ENCODE measurements around the gene MBP.
A peak's percentile ranks its signal among the peaks of the same experiment; 100 is the strongest.

MBP gene

GRCh38 chr18:77046994-77047393 lies 85.6 kb downstream of the MBP start:
- Mint-ChIP-seq H3K27me3 (no peaks in the 10 kb centered on the region), H3K4me1 (ENCODE audit: low read depth) (peaks cover 12% of the 10 kb centered on the region), H3K27ac (peak overlapping the region; percentile 42), H3K4me3 (no peak overlapping the region), H3K9me3 (no peaks in the 10 kb centered on the region), H3K36me3 (ENCODE audit: low read depth) (peaks cover 22% of the 10 kb centered on the region)

GRCh38 chr18:77046409-77046808 lies 86.2 kb downstream of the MBP start:
- Mint-ChIP-seq H3K27ac (no peak overlapping the region), H3K4me3 (no peak overlapping the region), H3K9me3 (no peaks in the 10 kb centered on the region), H3K36me3 (ENCODE audit: low read depth) (peaks cover 24% of the 10 kb centered on the region), H3K27me3 (no peaks in the 10 kb centered on the region), H3K4me1 (ENCODE audit: low read depth) (peaks cover 10% of the 10 kb centered on the region)

GRCh38 chr18:77045677-77046076 lies 86.9 kb downstream of the MBP start:
- H3K4me1 Mint-ChIP-seq (ENCODE audit: low read depth) = peaks cover 9% of the 10 kb centered on the region
- H3K36me3 Mint-ChIP-seq (ENCODE audit: low read depth) = peaks cover 24% of the 10 kb centered on the region
- H3K27ac Mint-ChIP-seq = peak overlapping the region; percentile 57
- H3K4me3 Mint-ChIP-seq = no peak overlapping the region
- no peaks in the 10 kb centered on the region for H3K9me3 Mint-ChIP-seq
- H3K27me3 Mint-ChIP-seq = no peaks in the 10 kb centered on the region

- Mint-ChIP-seq H3K4me3 (no peak overlapping the region), H3K9me3 (no peaks in the 10 kb centered on the region), H3K4me1 (ENCODE audit: low read depth) (peaks cover 15% of the 10 kb centered on the region), H3K27ac (no peak overlapping the region), H3K36me3 (ENCODE audit: low read depth) (peaks cover 28% of the 10 kb centered on the region), H3K27me3 (no peaks in the 10 kb centered on the region)
Observed at GRCh38 chr18:77044866-77045664, 87.5 kb downstream of the MBP start.

GRCh38 chr18:77043541-77044280 lies 88.9 kb downstream of the MBP start:
- no peaks in the 10 kb centered on the region for H3K27me3 Mint-ChIP-seq
- peak overlapping the region; percentile 23 for H3K27ac Mint-ChIP-seq
- H3K9me3 Mint-ChIP-seq = no peaks in the 10 kb centered on the region
- H3K36me3 Mint-ChIP-seq (ENCODE audit: low read depth) = peaks cover 35% of the 10 kb centered on the region
- peaks cover 25% of the 10 kb centered on the region for H3K4me1 Mint-ChIP-seq (ENCODE audit: low read depth)
- no peak overlapping the region for H3K4me3 Mint-ChIP-seq

DNA sequence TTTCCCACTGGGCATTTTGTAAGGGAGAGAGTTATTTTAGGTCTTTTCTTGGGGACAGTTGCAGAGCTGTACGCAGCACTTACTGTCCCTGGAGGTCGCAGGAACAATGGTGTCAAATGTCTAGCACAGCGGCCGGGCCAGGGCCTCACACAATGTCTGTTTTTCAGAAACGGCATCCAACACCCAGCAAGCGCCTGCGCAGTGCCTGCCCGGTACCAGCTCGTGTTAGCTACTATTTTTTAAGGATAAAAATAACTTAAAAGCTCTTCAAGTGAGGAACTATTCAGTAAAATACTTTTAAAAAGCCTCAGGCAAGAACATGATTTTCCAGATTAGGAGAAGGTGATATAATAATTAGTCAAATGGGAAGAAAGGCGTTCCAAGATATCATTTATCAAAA lies 90.0 kb downstream of the MBP start:
- H3K4me3 Mint-ChIP-seq = no peak overlapping the region
- H3K36me3 Mint-ChIP-seq (ENCODE audit: low read depth) = peaks cover 37% of the 10 kb centered on the region
- no peaks in the 10 kb centered on the region for H3K9me3 Mint-ChIP-seq
- H3K27me3 Mint-ChIP-seq = no peaks in the 10 kb centered on the region
- no peak overlapping the region for H3K27ac Mint-ChIP-seq
- H3K4me1 Mint-ChIP-seq (ENCODE audit: low read depth) = peaks cover 32% of the 10 kb centered on the region

- H3K4me1 Mint-ChIP-seq (ENCODE audit: low read depth) = peaks cover 43% of the 10 kb centered on the region
Observed at GRCh38 chr18:77039196-77040130, 93.1 kb downstream of the MBP start.

GRCh38 chr18:77038182-77038858 lies 94.3 kb downstream of the MBP start:
- Mint-ChIP-seq H3K27me3 (no peaks in the 10 kb centered on the region), H3K4me1 (ENCODE audit: low read depth) (peaks cover 48% of the 10 kb centered on the region), H3K27ac (no peak overlapping the region), H3K4me3 (no peak overlapping the region), H3K9me3 (no peaks in the 10 kb centered on the region), H3K36me3 (ENCODE audit: low read depth) (peaks cover 58% of the 10 kb centered on the region)

More at GRCh38 chr18:77039196-77040130, 93.1 kb downstream of the MBP start:
- Mint-ChIP-seq H3K27ac (peak overlapping the region; percentile 82), H3K4me3 (no peak overlapping the region), H3K36me3 (ENCODE audit: low read depth) (peaks cover 51% of the 10 kb centered on the region), H3K9me3 (no peaks in the 10 kb centered on the region), H3K27me3 (no peaks in the 10 kb centered on the region)

- peaks cover 53% of the 10 kb centered on the region for H3K4me1 Mint-ChIP-seq (ENCODE audit: low read depth)
- no peak overlapping the region for H3K4me3 Mint-ChIP-seq
- H3K27ac Mint-ChIP-seq = no peak overlapping the region
- no peaks in the 10 kb centered on the region for H3K27me3 Mint-ChIP-seq
- no peaks in the 10 kb centered on the region for H3K9me3 Mint-ChIP-seq
- H3K36me3 Mint-ChIP-seq (ENCODE audit: low read depth) = peaks cover 53% of the 10 kb centered on the region
Observed at GRCh38 chr18:77037567-77037966, 95.0 kb downstream of the MBP start.

DNA sequence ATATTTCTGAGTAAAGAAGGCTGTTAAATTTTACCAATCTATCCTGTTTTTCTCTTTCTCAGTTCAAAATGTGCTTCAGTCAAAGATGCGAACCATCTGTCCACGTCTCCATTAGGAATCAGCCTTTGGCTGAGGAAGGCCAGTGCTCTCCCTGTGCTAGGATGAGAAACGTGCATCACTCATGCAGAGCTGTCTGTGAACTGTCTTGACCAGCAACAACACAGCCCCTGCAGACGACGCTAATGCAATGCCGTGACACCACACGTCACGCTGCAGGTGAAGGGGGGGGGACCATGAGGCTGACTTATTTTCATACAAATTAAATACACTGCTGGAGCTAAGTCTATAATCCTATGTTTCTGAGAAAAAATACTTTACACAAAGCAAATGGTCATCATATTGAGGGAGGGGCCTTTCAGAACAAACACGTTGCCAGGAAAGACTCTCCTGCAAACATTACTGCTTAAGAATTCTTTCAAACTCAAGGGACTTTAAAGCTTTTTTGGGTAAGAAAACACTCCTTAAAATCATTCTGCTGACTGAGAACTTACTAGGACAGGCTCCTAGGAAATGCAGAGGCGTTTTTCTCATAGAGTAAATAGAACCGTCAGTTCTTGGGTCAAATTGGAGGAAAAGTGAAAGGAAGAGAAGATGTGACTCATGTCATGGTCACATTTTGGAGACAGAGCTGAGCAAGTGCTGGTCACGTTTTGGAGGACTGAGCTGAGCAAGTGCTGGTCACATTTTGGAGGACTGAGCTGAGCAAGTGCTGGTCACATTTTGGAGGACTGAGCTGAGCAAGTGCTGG lies 97.0 kb downstream of the MBP start:
- no peak overlapping the region for H3K27ac Mint-ChIP-seq

GRCh38 chr18:77033575-77033974 lies 99.0 kb downstream of the MBP start:
- H3K36me3 Mint-ChIP-seq (ENCODE audit: low read depth) = peaks cover 49% of the 10 kb centered on the region
- no peak overlapping the region for H3K27ac Mint-ChIP-seq
- no peaks in the 10 kb centered on the region for H3K27me3 Mint-ChIP-seq
- H3K9me3 Mint-ChIP-seq = no peaks in the 10 kb centered on the region
- no peak overlapping the region for H3K4me3 Mint-ChIP-seq
- H3K4me1 Mint-ChIP-seq (ENCODE audit: low read depth) = peaks cover 44% of the 10 kb centered on the region

More for the DNA sequence above, 97.0 kb downstream of the MBP start:
- Mint-ChIP-seq H3K36me3 (ENCODE audit: low read depth) (peaks cover 48% of the 10 kb centered on the region), H3K4me1 (ENCODE audit: low read depth) (peaks cover 61% of the 10 kb centered on the region), H3K27me3 (no peaks in the 10 kb centered on the region), H3K9me3 (no peaks in the 10 kb centered on the region), H3K4me3 (no peak overlapping the region)

- Mint-ChIP-seq H3K4me1 (ENCODE audit: low read depth) (peaks cover 36% of the 10 kb centered on the region), H3K27ac (peak overlapping the region; percentile 31), H3K36me3 (ENCODE audit: low read depth) (peaks cover 39% of the 10 kb centered on the region), H3K4me3 (no peak overlapping the region), H3K9me3 (no peaks in the 10 kb centered on the region), H3K27me3 (no peaks in the 10 kb centered on the region)
Observed at GRCh38 chr18:77032181-77032701, 100.3 kb downstream of the MBP start.

GRCh38 chr18:77031662-77032061 lies 100.9 kb downstream of the MBP start:
- peaks cover 38% of the 10 kb centered on the region for H3K36me3 Mint-ChIP-seq (ENCODE audit: low read depth)
- H3K4me1 Mint-ChIP-seq (ENCODE audit: low read depth) = peaks cover 36% of the 10 kb centered on the region
- H3K27me3 Mint-ChIP-seq = no peaks in the 10 kb centered on the region
- no peaks in the 10 kb centered on the region for H3K9me3 Mint-ChIP-seq
- peak overlapping the region; percentile 33 for H3K27ac Mint-ChIP-seq
- no peak overlapping the region for H3K4me3 Mint-ChIP-seq
